Right lobe of liver (tissue), 6 donors: Measurements from ENCODE around the gene TPM2. TPM values are rescaled to one million over a fixed set of nuclear protein-coding genes. Genes with fewer than 3 reads are reported as not detected.

Experiments
- ATAC-seq, 4 donors: fragments of 200-7000 bp; cut with Tn5 transposase; one replicate each; pipeline ENCODE4 v1.9.1; 2020; ENCODE audit warnings: mild to moderate bottlenecking in 4 of 4, moderate library complexity in 4 of 4
- DNase-seq, 3 donors: peaks; one replicate each; pipeline ENCODE4 v3.0.0-alpha.2; 2020
- H3K27ac ChIP-seq, 3 donors: fragments of 200-600 bp; one replicate each; pipeline ENCODE4 v1.8.0; 2022
- H3K27me3 ChIP-seq, 2 donors: fragments of 200-600 bp; one replicate each; pipeline ENCODE4 v1.8.0; 2022
- H3K36me3 ChIP-seq, 4 donors: fragments of 200-600 bp; sonication (generic) in 1 of 4; one replicate each; pipeline versions ENCODE4 v1.5.1 to v1.8.0; 2017 to 2022; ENCODE audit warnings: control low read depth in 1 of 4
- H3K4me1 ChIP-seq, 4 donors: fragments of 200-600 bp; sonication (generic) in 1 of 4; one replicate each; pipeline versions ENCODE4 v1.5.1 to v1.8.0; 2017 to 2022; ENCODE audit warnings: control low read depth in 1 of 4
- H3K4me3 ChIP-seq, 3 donors: fragments of 200-600 bp; one replicate each; pipeline ENCODE4 v1.8.0; 2022
- H3K9me3 ChIP-seq, 4 donors: fragments of 200-600 bp; sonication (generic) in 1 of 4; one replicate each; pipeline versions ENCODE4 v1.5.1 to v1.8.0; 2017 to 2022; ENCODE audit warnings: control low read depth in 1 of 4
- CTCF ChIP-seq, 4 donors: fragments of 200-600 bp in 3 of 4; fragments of 450-650 bp in 1 of 4; IDR thresholded peaks; one replicate each; pipeline versions ENCODE4 v1.5.1 to v1.8.0; 2016 to 2022; ENCODE audit warnings: antibody characterized with exemption in 4 of 4, mild to moderate bottlenecking in 2 of 4
- POLR2A ChIP-seq: fragments of 450-650 bp; IDR thresholded peaks from one replicate; pipeline ENCODE4 v1.6.1; 2017; ENCODE audit warnings: antibody characterized with exemption, mild to moderate bottlenecking
- WGBS: methylation state at CpG from one replicate; pipeline ENCODE4 v1.1.6; 2018; ENCODE audit warnings: low coverage, low lambda C conversion rate; ENCODE audit not compliant: insufficient coverage; ENCODE audit errors: missing lambda C conversion rate; 5-methylcytosine and 5-hydroxymethylcytosine counted together
- intact Hi-C, 2 donors: fragments of 100-400 bp; cut with DNase I; formaldehyde crosslinking; loops; one replicate each; pipeline versions ENCODE4 v1.11.2 to v1.14.1; 2022
- total RNA-seq, 6 experiments: library from RNA; depleted of rRNA in 2 of 6; stranded (reverse); fragments of >200 nt in 2 of 6; fragmentation: NEBNext Ultra II Directional in 3 of 6; extraction: Animal tissue kit (Norgen Biotek cat#: 25700) in 3 of 6; gene quantifications; one replicate each; pipeline versions ENCODE4 v1.1.0 to v1.2.4, GENCODE V29; 2016 to 2023
- donor health status: DM: no; HTN: yes; CAD: no.
- donor health status: DM: no; HTN: no; CAD: no.
- donor health status: DM: no; HTN: no; CAD: no.
- donor health status: DM: no; HTN: yes; CAD: no.
- donor health status: DM: no; HTN: yes; CAD: no.

TPM2 gene
- total RNA-seq, 6 experiments from 2014 or later, result 4.7 to 23.3 (median 12.4) TPM

- DNase-seq, result no peak
- no peak overlapping the region for H3K27ac ChIP-seq
- ATAC-seq, result no peak
- WGBS, result 93% methylated on average over 2 of the region's 3 CpGs
- no peaks in the 10 kb centered on the region for H3K27me3 ChIP-seq
- no peak for TF ChIP-seq POLR2A
- no peak for TF ChIP-seq CTCF (IDR thresholded peaks at IDR 0.05)
- no peak overlapping the region for H3K4me3 ChIP-seq
- no peaks in the 10 kb centered on the region for H3K4me1 ChIP-seq
- H3K9me3 ChIP-seq, result no peaks in the 10 kb centered on the region
- intact Hi-C loops, result no loop called here
- peaks cover 47 to 98% (median 72%) of the 10 kb centered on the region in 4 donors for H3K36me3 ChIP-seq
Measured at GRCh38 chr9:35713578-35713977, 23.9 kb upstream of the TPM2 start.

- H3K27me3 ChIP-seq, result no peaks in the 10 kb centered on the region
- DNase-seq (no peak), ATAC-seq (no peak)
- no peak overlapping the region for H3K27ac ChIP-seq
- intact Hi-C loops, result no loop called here
- H3K36me3 ChIP-seq, result peaks cover 45 to 98% (median 75%) of the 10 kb centered on the region in 4 donors
- H3K4me1 ChIP-seq, result no peaks in the 10 kb centered on the region
- 83% methylated on average over 5 of the region's 11 CpGs for WGBS
- H3K9me3 ChIP-seq, result no peaks in the 10 kb centered on the region
- TF ChIP-seq POLR2A (no peak), CTCF (IDR thresholded peaks at IDR 0.05) (no peak)
- H3K4me3 ChIP-seq, result no peak overlapping the region
Measured at GRCh38 chr9:35712762-35713400, 23.2 kb upstream of the TPM2 start.

- no peak for DNase-seq
- 89% methylated on average over 14 of the region's 21 CpGs for WGBS
- H3K9me3 ChIP-seq, result no peaks in the 10 kb centered on the region
- TF ChIP-seq POLR2A (no peak), CTCF (IDR thresholded peaks at IDR 0.05) (no peak)
- H3K27ac ChIP-seq, result no peak overlapping the region
- no peaks in the 10 kb centered on the region for H3K27me3 ChIP-seq
- peaks cover 45 to 98% (median 76%) of the 10 kb centered on the region in 4 donors for H3K36me3 ChIP-seq
- no peak for ATAC-seq
- H3K4me3 ChIP-seq, result no peak overlapping the region
- no peaks in the 10 kb centered on the region for H3K4me1 ChIP-seq
- intact Hi-C loops, result no loop called here
Measured at GRCh38 chr9:35711501-35712428, 22.0 kb upstream of the TPM2 start.

- DNase-seq, result no peak
- intact Hi-C loops, result no loop called here
- 78% methylated on average over 7 of the region's 7 CpGs for WGBS
Measured at GRCh38 chr9:35710818-35711500, 21.2 kb upstream of the TPM2 start.

More at GRCh38 chr9:35710818-35711500, 21.2 kb upstream of the TPM2 start:
- H3K27ac ChIP-seq, result no peak overlapping the region
- no peak overlapping the region for H3K4me3 ChIP-seq
- TF ChIP-seq POLR2A (no peak), CTCF (IDR thresholded peaks at IDR 0.05) (no peak)
- no peak for ATAC-seq
- H3K4me1 ChIP-seq, result no peaks in the 10 kb centered on the region
- H3K36me3 ChIP-seq, result peaks cover 46 to 98% (median 76%) of the 10 kb centered on the region in 4 donors
- no peaks in the 10 kb centered on the region for H3K9me3 ChIP-seq
- no peaks in the 10 kb centered on the region for H3K27me3 ChIP-seq
